Mesendoderm (in vitro differentiated cells): Measurements from ENCODE around the gene RTBDN.

Experiments
- DNase-seq: peaks from one replicate; pipeline ENCODE4 v3.0.0; 2013
- H2AK5ac ChIP-seq: 2 replicates; pipeline ENCODE4 v1.6.1; 2013; ENCODE audit warnings: low read length, inconsistent platforms
- H2BK120ac ChIP-seq: 2 replicates; pipeline ENCODE4 v1.6.1; 2013; ENCODE audit warnings: low read depth, mild to moderate bottlenecking, low read length, moderate library complexity, mixed read lengths
- H2BK15ac ChIP-seq: replicated peaks from 2 replicates; pipeline ENCODE4 v1.6.1; 2013; ENCODE audit warnings: low read depth, mild to moderate bottlenecking, moderate library complexity
- H2BK5ac ChIP-seq: 2 replicates; pipeline ENCODE4 v1.6.1; 2013; ENCODE audit warnings: low read length, inconsistent platforms
- H3K18ac ChIP-seq: 2 replicates; pipeline ENCODE4 v1.6.1; 2013; ENCODE audit warnings: mild to moderate bottlenecking, low read length, mixed read lengths
- H3K23ac ChIP-seq: one replicate; pipeline ENCODE4 v1.6.1; 2013; ENCODE audit warnings: low read length
- H3K27ac ChIP-seq: 2 replicates; pipeline ENCODE4 v1.5.1; 2013; ENCODE audit warnings: low read depth, mild to moderate bottlenecking, inconsistent platforms, low read length, moderate library complexity
- H3K27me3 ChIP-seq: 2 replicates; pipeline ENCODE4 v1.6.1; 2013; ENCODE audit warnings: low read length, control low read depth, mild to moderate bottlenecking, inconsistent platforms; ENCODE audit not compliant: insufficient read depth, poor library complexity
- H3K36me3 ChIP-seq: 2 replicates; pipeline ENCODE4 v1.6.1; 2013; ENCODE audit warnings: low read length, inconsistent platforms; ENCODE audit not compliant: control insufficient read depth, insufficient read depth
- H3K4ac ChIP-seq: one replicate; pipeline ENCODE4 v1.6.1; 2013; ENCODE audit warnings: low read depth, mild to moderate bottlenecking, low read length, moderate library complexity
- H3K4me1 ChIP-seq: 2 replicates; pipeline ENCODE4 v1.6.1; 2013; ENCODE audit warnings: low read depth, low read length, inconsistent platforms; ENCODE audit not compliant: control insufficient read depth
- H3K4me2 ChIP-seq: 2 replicates; pipeline ENCODE4 v1.6.1; 2013; ENCODE audit warnings: low read length
- H3K4me3 ChIP-seq: 2 replicates; pipeline ENCODE4 v1.5.1; 2013; ENCODE audit warnings: mild to moderate bottlenecking, low read length
- H3K56ac ChIP-seq: one replicate; pipeline ENCODE4 v1.6.1; 2013; ENCODE audit warnings: low read length
- H3K79me1 ChIP-seq: 2 replicates; pipeline ENCODE4 v1.6.1; 2013; ENCODE audit warnings: low read length, inconsistent platforms
- H3K79me2 ChIP-seq: 2 replicates; pipeline ENCODE4 v1.6.1; 2013; ENCODE audit warnings: mild to moderate bottlenecking, low read length; ENCODE audit not compliant: control insufficient read depth, insufficient read depth
- H3K9ac ChIP-seq: 2 replicates; pipeline ENCODE4 v1.6.1; 2013; ENCODE audit warnings: low read length, inconsistent platforms
- H4K5ac ChIP-seq: one replicate; pipeline ENCODE4 v1.6.1; 2013; ENCODE audit warnings: low read length
- H4K8ac ChIP-seq: one replicate; pipeline ENCODE4 v1.6.1; 2013; ENCODE audit warnings: low read depth, mild to moderate bottlenecking, control low read depth, low read length, moderate library complexity
- WGBS: extraction: QIAGEN DNeasy Blood & Tissue Kit; methylation state at CpG from one replicate; pipeline ENCODE4 v1.1.7; 2013; ENCODE audit warnings: low lambda C conversion rate, missing lambda C conversion rate; ENCODE audit not compliant: insufficient coverage; ENCODE audit errors: extremely low coverage; 5-methylcytosine and 5-hydroxymethylcytosine counted together

RTBDN gene

GRCh38 chr19:12802267-12803106 is 31.9 kb downstream of the RTBDN start:
- Histone ChIP-seq H3K4me2 (peak overlapping the region; percentile 91), H2BK15ac (no peak overlapping the region), H3K27me3 (no peaks in the 10 kb centered on the region), H3K36me3 (peaks cover 2% of the 10 kb centered on the region), H3K56ac (peak overlapping the region; percentile 99), H2AK5ac (no peak overlapping the region), H3K9ac (peak overlapping the region; percentile 37), H3K4me1 (peaks cover 5% of the 10 kb centered on the region), H3K4ac (no peak overlapping the region), H2BK120ac (no peak overlapping the region), H3K79me1 (peaks cover 12% of the 10 kb centered on the region), H4K8ac (no peak overlapping the region), H3K18ac (no peak overlapping the region), H3K79me2 (peaks cover 5% of the 10 kb centered on the region), H4K5ac (no peak overlapping the region), H3K23ac (no peak overlapping the region), H3K27ac (no peak overlapping the region), H3K4me3 (no peak overlapping the region), H2BK5ac (no peak overlapping the region)
- DNase-seq, result no peak
- no CpG with 5 or more reads among the region's 22 CpGs for WGBS

- peaks cover 2% of the 10 kb centered on the region for H3K4me1 ChIP-seq
- H4K5ac ChIP-seq, result no peak within 1 kb of the TSS
- H3K36me3 ChIP-seq, result peaks cover 2% of the 10 kb centered on the region
- no CpG with 5 or more reads among the region's 78 CpGs for WGBS
- H3K79me2 ChIP-seq, result peaks cover 3% of the 10 kb centered on the region
- H3K9ac ChIP-seq, result peak within 1 kb of the TSS; percentile 99
- no peaks in the 10 kb centered on the region for H3K27me3 ChIP-seq
- H2AK5ac ChIP-seq, result no peak within 1 kb of the TSS
- H3K79me1 ChIP-seq, result peaks cover 5% of the 10 kb centered on the region
- H3K56ac ChIP-seq, result peak within 1 kb of the TSS; percentile 99
- H2BK120ac ChIP-seq, result no peak within 1 kb of the TSS
- no peak within 1 kb of the TSS for H4K8ac ChIP-seq
- peak within 1 kb of the TSS; percentile 11 for H3K4ac ChIP-seq
- no peak within 1 kb of the TSS for H3K23ac ChIP-seq
- H3K4me3 ChIP-seq, result peak within 1 kb of the TSS; percentile 97
- peak; percentile 79 for DNase-seq
- H3K18ac ChIP-seq, result peak within 1 kb of the TSS; percentile 11
- no peak within 1 kb of the TSS for H2BK15ac ChIP-seq
- H3K27ac ChIP-seq, result no peak within 1 kb of the TSS
- peak within 1 kb of the TSS; percentile 91 for H3K4me2 ChIP-seq
- peak within 1 kb of the TSS; percentile 27 for H2BK5ac ChIP-seq
These were observed 32.7 kb downstream of the RTBDN start, which contains the start of the genes PRDX2 and THSD8 for GRCh38 chr19:12801466-12802266. Gene PRDX2, minus strand, starts transcription at chr19:12801800. Its CDS starts 539 bp downstream, at chr19:12801261. Gene THSD8, plus strand, starts transcription at chr19:12802069. Its CDS starts 3 bp downstream, at chr19:12802072.

- Histone ChIP-seq H3K23ac (no peak overlapping the region), H2BK120ac (no peak overlapping the region), H3K18ac (peak overlapping the region; percentile 11), H3K4me2 (peak overlapping the region; percentile 91), H3K4me3 (peak overlapping the region; percentile 97), H3K4me1 (peaks cover 4% of the 10 kb centered on the region), H4K5ac (no peak overlapping the region), H3K79me2 (peaks cover 3% of the 10 kb centered on the region), H3K79me1 (peaks cover 5% of the 10 kb centered on the region), H4K8ac (no peak overlapping the region), H2BK5ac (peak overlapping the region; percentile 27), H2AK5ac (no peak overlapping the region), H2BK15ac (no peak overlapping the region), H3K4ac (peak overlapping the region; percentile 11), H3K9ac (peak overlapping the region; percentile 99), H3K36me3 (peaks cover 2% of the 10 kb centered on the region), H3K56ac (peak overlapping the region; percentile 99), H3K27ac (no peak overlapping the region), H3K27me3 (no peaks in the 10 kb centered on the region)
- whole genome bisulfite sequencing, result no CpG with 5 or more reads among the region's 38 CpGs
- DNase-seq, result no peak
These were observed 33.4 kb downstream of the RTBDN start for GRCh38 chr19:12800923-12801465.

- peak overlapping the region; percentile 99 for H3K9ac ChIP-seq
- H3K79me1 ChIP-seq, result peaks cover 5% of the 10 kb centered on the region
- peak overlapping the region; percentile 99 for H3K56ac ChIP-seq
- no peak overlapping the region for H4K5ac ChIP-seq
- H3K36me3 ChIP-seq, result peaks cover 2% of the 10 kb centered on the region
- DNase-seq, result no peak
- H3K18ac ChIP-seq, result no peak overlapping the region
- H2BK120ac ChIP-seq, result no peak overlapping the region
- H3K23ac ChIP-seq, result no peak overlapping the region
- H3K4ac ChIP-seq, result no peak overlapping the region
- no CpG with 5 or more reads among the region's 1 CpG for WGBS
- no peak overlapping the region for H3K4me3 ChIP-seq
- H4K8ac ChIP-seq, result no peak overlapping the region
- H3K79me2 ChIP-seq, result peaks cover 3% of the 10 kb centered on the region
- H3K27ac ChIP-seq, result no peak overlapping the region
- H2AK5ac ChIP-seq, result no peak overlapping the region
- H3K4me1 ChIP-seq, result peaks cover 6% of the 10 kb centered on the region
- H2BK15ac ChIP-seq, result no peak overlapping the region
- H3K4me2 ChIP-seq, result peak overlapping the region; percentile 91
- H2BK5ac ChIP-seq, result no peak overlapping the region
- H3K27me3 ChIP-seq, result no peaks in the 10 kb centered on the region
These were observed 34.0 kb downstream of the RTBDN start for GRCh38 chr19:12800466-12800770.

- Histone ChIP-seq H3K23ac (no peak overlapping the region), H3K9ac (no peak overlapping the region), H2AK5ac (no peak overlapping the region), H3K4me3 (no peak overlapping the region), H3K79me1 (peaks cover 5% of the 10 kb centered on the region), H3K18ac (no peak overlapping the region), H3K56ac (no peak overlapping the region), H4K8ac (no peak overlapping the region), H3K4ac (no peak overlapping the region), H2BK120ac (no peak overlapping the region), H2BK15ac (no peak overlapping the region), H3K27me3 (no peaks in the 10 kb centered on the region), H3K36me3 (peaks cover 2% of the 10 kb centered on the region), H3K27ac (no peak overlapping the region), H3K79me2 (peaks cover 3% of the 10 kb centered on the region), H4K5ac (no peak overlapping the region), H3K4me1 (peaks cover 6% of the 10 kb centered on the region), H3K4me2 (no peak overlapping the region), H2BK5ac (no peak overlapping the region)
- no peak for DNase-seq
- WGBS, result no CpG with 5 or more reads among the region's 18 CpGs
These were observed 34.5 kb downstream of the RTBDN start for GRCh38 chr19:12799742-12800465.
